ENCODE data around the gene CLIP4. TPM values are rescaled to one million over a fixed set of nuclear protein-coding genes. Genes with fewer than 3 reads are reported as not detected.

Gene CLIP4
- total RNA-seq, 1 experiment from 2014 or later = 134 TPM

DNA sequence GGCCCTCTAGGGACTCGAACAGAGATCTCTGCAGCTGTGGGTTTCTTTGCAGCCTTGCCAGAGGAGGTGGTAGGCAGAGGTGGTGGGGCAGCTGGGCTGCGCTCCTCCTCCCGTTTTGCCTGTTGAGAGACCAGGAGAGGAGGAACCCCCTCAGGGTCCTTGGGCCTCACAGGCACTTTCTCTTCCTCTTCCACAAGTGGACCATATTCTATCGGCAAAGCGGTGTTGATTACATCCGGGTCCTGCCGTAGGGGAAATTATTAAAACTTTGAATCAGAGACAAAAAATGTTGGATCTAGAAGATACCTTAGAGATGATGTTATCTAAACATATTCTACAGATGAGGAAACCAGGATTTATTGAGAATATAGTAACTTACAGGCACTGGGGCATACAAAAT lies 78.5 kb downstream of the CLIP4 start:
- no peak overlapping the region for H2AFZ ChIP-seq
- no peak for DNase-seq
- H3K79me2 ChIP-seq (ENCODE audit: low read depth) = no peaks in the 10 kb centered on the region
- ChIA-PET POLR2A (ENCODE audit: unreplicated experiment) (no interaction called here), CTCF (no interaction called here)
- intact Hi-C loops (cut with micrococcal nuclease; ENCODE audit: unreplicated experiment) = no loop called here
- TF ChIP-seq EZH2 (IDR thresholded peaks at IDR 0.05; ENCODE audit: low read depth) = no peak
- TF ChIP-seq, protein P1, sequence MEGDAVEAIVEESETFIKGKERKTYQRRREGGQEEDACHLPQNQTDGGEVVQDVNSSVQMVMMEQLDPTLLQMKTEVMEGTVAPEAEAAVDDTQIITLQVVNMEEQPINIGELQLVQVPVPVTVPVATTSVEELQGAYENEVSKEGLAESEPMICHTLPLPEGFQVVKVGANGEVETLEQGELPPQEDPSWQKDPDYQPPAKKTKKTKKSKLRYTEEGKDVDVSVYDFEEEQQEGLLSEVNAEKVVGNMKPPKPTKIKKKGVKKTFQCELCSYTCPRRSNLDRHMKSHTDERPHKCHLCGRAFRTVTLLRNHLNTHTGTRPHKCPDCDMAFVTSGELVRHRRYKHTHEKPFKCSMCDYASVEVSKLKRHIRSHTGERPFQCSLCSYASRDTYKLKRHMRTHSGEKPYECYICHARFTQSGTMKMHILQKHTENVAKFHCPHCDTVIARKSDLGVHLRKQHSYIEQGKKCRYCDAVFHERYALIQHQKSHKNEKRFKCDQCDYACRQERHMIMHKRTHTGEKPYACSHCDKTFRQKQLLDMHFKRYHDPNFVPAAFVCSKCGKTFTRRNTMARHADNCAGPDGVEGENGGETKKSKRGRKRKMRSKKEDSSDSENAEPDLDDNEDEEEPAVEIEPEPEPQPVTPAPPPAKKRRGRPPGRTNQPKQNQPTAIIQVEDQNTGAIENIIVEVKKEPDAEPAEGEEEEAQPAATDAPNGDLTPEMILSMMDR (conservative IDR thresholded peaks at IDR 0.05) = no peak
- no peak overlapping the region for H3K4me3 ChIP-seq
- H3K4me2 ChIP-seq = no peak overlapping the region
- H3K4me1 ChIP-seq (replicated peaks; ENCODE audit: insufficient read depth) = no peaks in the 10 kb centered on the region
- H3K9me2 ChIP-seq (ENCODE audit: insufficient read depth) = no peaks in the 10 kb centered on the region
- no peaks in the 10 kb centered on the region for H4K20me1 ChIP-seq (ENCODE audit: insufficient read depth)
- no peaks in the 10 kb centered on the region for H3K27me3 ChIP-seq (ENCODE audit: insufficient read depth, low read depth)
- no TSS peak for BruUV-seq (replicated peaks)
- peaks cover 19% of the 10 kb centered on the region for H3F3A ChIP-seq (ENCODE audit: insufficient read depth, low read depth)
- H3K27ac ChIP-seq = no peak overlapping the region
- no peaks in the 10 kb centered on the region for H3K9me3 ChIP-seq (ENCODE audit: insufficient read depth, low read depth)
- 0 out of 2 replicates have a peak, but pooled peaks cover 4% of the 10 kb centered on the region for H3K36me3 ChIP-seq (ENCODE audit: low read depth)

DNA sequence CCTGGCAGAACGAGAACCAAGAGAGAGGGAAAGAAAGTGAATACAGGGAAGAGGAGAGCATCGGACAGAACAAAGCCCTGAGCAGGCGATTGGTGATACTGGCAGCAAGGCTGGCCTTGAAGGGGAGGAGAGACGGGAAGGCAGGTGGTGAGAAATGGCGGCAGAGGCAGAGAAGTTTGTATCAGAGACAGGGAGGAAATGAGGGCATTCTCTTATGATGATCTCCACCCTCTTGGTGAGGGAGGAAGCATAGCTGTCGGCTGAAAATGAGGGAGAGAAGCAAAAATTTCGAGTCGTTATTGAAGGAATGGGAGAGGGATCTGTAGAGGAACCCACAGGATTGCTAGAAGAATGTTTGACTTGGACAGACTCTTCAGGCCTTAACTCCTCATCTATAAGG lies 80.6 kb downstream of the CLIP4 start:
- intact Hi-C loops (cut with micrococcal nuclease; ENCODE audit: unreplicated experiment) = loop anchor here (2.0 kb wide), 1 partner anchor 141 kb away; no protein-coding TSS in a partner anchor
- Histone ChIP-seq H3K27me3 (ENCODE audit: insufficient read depth, low read depth) (no peaks in the 10 kb centered on the region), H3K9me2 (ENCODE audit: insufficient read depth) (no peaks in the 10 kb centered on the region), H2AFZ (no peak overlapping the region), H3K9me3 (ENCODE audit: insufficient read depth, low read depth) (no peaks in the 10 kb centered on the region), H4K20me1 (ENCODE audit: insufficient read depth) (no peaks in the 10 kb centered on the region), H3K4me2 (no peak overlapping the region), H3K79me2 (ENCODE audit: low read depth) (no peaks in the 10 kb centered on the region), H3F3A (ENCODE audit: insufficient read depth, low read depth) (peaks cover 19% of the 10 kb centered on the region), H3K27ac (no peak overlapping the region), H3K4me3 (no peak overlapping the region), H3K36me3 (ENCODE audit: low read depth) (0 out of 2 replicates have a peak, but pooled peaks cover 4% of the 10 kb centered on the region), H3K4me1 (replicated peaks; ENCODE audit: insufficient read depth) (no peaks in the 10 kb centered on the region)
- no peak for TF ChIP-seq EZH2 (IDR thresholded peaks at IDR 0.05; ENCODE audit: low read depth)
- TF ChIP-seq, protein P1 (conservative IDR thresholded peaks at IDR 0.05) = no peak
- BruUV-seq (replicated peaks) = no TSS peak
- no peak for DNase-seq
- ChIA-PET CTCF (no interaction called here), POLR2A (ENCODE audit: unreplicated experiment) (no interaction called here)

DNA sequence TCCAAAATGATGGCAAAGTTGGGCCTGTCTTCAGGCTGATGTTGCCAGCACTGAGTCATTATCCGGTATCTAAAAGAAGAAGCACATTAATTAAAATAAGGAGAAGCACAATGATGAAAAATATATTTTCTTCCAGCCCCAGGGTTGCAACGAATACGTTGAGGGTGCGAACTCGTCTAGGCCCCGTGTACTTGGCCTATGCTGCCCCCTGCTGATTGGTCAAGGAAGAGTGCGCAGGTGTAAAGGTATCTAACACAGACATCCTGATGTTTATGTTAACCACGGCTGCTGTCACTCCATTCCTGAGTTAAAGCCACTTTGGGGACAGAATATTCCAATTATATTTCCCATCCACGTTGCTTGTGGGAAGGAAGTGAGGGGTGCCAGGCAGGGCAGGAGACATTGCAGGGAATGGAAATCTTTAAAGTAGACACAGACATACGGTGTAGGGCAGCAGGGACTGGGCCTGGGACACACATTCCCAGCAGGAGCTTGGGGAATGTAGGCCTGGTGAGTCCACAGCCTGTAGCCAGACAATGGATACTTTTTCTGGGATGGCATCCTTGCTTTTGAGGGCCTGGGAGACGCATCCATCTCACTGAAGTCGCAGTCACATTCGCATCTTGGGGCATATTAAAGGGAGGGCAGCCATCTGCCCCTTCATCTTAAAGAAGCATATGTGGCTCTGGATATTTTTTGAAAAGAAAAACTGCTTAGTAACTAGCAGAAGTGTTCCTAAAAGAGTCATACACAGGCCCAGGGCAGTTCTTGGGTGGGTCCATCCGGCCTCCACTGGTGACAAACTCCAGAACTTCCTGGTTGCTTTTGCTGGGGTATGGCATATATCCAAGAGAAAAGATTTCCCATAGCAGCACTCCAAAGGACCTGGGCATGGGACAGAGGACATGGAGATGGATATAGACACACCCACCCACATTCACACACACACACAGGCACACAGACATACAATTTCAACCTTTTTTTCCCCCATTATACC lies 81.9 kb downstream of the CLIP4 start:
- intact Hi-C loops (cut with micrococcal nuclease; ENCODE audit: unreplicated experiment) = loop anchor here (1.0 to 2.0 kb wide), 2 partner anchors 142 to 239 kb away; no protein-coding TSS in a partner anchor
- POLR2A ChIA-PET (ENCODE audit: unreplicated experiment) = no interaction called here
- TF ChIP-seq, protein P1 (conservative IDR thresholded peaks at IDR 0.05) = peak; percentile 91
- TF ChIP-seq EZH2 (IDR thresholded peaks at IDR 0.05; ENCODE audit: low read depth) = no peak
- Histone ChIP-seq H3K27me3 (ENCODE audit: insufficient read depth, low read depth) (no peaks in the 10 kb centered on the region), H3K27ac (no peak overlapping the region), H4K20me1 (ENCODE audit: insufficient read depth) (no peaks in the 10 kb centered on the region), H3K79me2 (ENCODE audit: low read depth) (no peaks in the 10 kb centered on the region), H3K9me2 (ENCODE audit: insufficient read depth) (no peaks in the 10 kb centered on the region), H3K4me1 (replicated peaks; ENCODE audit: insufficient read depth) (no peaks in the 10 kb centered on the region), H3K36me3 (ENCODE audit: low read depth) (no peaks in the 10 kb centered on the region), H3K4me2 (no peak overlapping the region), H2AFZ (no peak overlapping the region), H3F3A (ENCODE audit: insufficient read depth, low read depth) (peaks cover 18% of the 10 kb centered on the region), H3K4me3 (no peak overlapping the region), H3K9me3 (ENCODE audit: insufficient read depth, low read depth) (no peaks in the 10 kb centered on the region)
- peak in 1 of 2 experiments; percentile 61 for DNase-seq
- BruUV-seq (replicated peaks) = no TSS peak
- CTCF ChIA-PET = no interaction called here

Measured in PC-9 (cell line).